HCT116 (cell line): ENCODE results near the gene FHDC1.

Source experiments
- CTCF ChIP-seq, 3 experiments: fragments of 200-600 bp in 1 of 3; sonication (generic) in 1 of 3; IDR thresholded peaks in 2 of 3; conservative IDR thresholded peaks in 1 of 3; 2 replicates each; pipeline ENCODE4 v1.5.1; 2012 to 2017; ENCODE audit warnings: low read depth in 2 of 3, low read length in 2 of 3, antibody characterized with exemption in 1 of 3, borderline replicate concordance in 1 of 3, control low read depth in 1 of 3, mild to moderate bottlenecking in 1 of 3, mixed read lengths in 1 of 3, mixed run types in 1 of 3, moderate library complexity in 1 of 3; ENCODE audit not compliant: insufficient read depth in 1 of 3
- POLR2A ChIP-seq: IDR thresholded peaks from 2 replicates; pipeline ENCODE4 v1.7.0; 2011; ENCODE audit warnings: borderline replicate concordance; ENCODE audit not compliant: insufficient read depth, insufficient read length; ENCODE audit errors: extremely low read depth

GRCh38 chr4:152910521-152910920 is 25.6 kb upstream of the FHDC1 start:
- TF ChIP-seq POLR2A = no peak
- no peak for TF ChIP-seq CTCF (IDR thresholded peaks at IDR 0.05 in 2 of 3, conservative IDR thresholded peaks at IDR 0.05 in 1 of 3; ENCODE audit: borderline replicate concordance in 1 of 3, insufficient read depth in 1 of 3, low read depth in 2 of 3, low read length in 2 of 3)
